Measurements from ENCODE around the gene MRPS6.

GRCh38 chr21:34055615-34056014 lies 17.8 kb upstream of the MRPS6 start:
- TF ChIP-seq CTCF (IDR thresholded peaks at IDR 0.05) (no peak), EP300 (IDR thresholded peaks at IDR 0.05) (no peak)
